GM19193 (cell line): Measurements from ENCODE around the gene ANGPTL7.

Experiments used
- POLR2A ChIP-seq: IDR thresholded peaks from 4 replicates; pipeline ENCODE4 v1.6.1; 2011; ENCODE audit not compliant: insufficient read depth, insufficient read length; ENCODE audit errors: extremely low read depth

The ANGPTL7 gene

DNA sequence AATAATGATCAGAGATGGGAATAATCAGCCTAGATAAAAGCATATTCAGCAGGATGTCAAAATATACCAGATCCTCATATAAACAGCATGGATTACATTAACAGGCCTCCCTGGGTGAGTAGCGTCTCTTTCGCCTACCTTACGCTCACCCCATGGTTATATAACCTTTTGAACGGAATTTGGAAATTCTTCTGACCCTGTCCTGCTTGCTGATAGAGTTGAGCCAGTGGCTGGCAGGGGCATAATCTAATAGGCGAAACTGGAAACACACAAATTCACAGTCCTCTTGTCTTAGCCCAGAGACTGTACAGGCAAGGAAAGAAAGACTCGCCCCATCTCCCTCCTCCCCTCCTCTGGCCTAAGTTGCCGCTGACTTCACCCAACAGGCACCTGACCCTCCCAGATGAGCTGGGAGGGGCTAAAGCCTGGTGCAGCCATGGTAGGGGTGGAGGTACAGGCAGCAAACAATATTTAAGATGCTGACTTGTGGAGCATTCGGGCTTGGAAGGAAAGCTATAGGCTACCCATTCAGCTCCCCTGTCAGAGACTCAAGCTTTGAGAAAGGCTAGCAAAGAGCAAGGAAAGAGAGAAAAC lies at the start of gene ANGPTL7:
ANGPTL7 (plus strand) TSS at position 498 of the 594 bp plus-strand sequence. CDS start 225 bp downstream, outside the sequence.
- no peak for TF ChIP-seq POLR2A

DNA sequence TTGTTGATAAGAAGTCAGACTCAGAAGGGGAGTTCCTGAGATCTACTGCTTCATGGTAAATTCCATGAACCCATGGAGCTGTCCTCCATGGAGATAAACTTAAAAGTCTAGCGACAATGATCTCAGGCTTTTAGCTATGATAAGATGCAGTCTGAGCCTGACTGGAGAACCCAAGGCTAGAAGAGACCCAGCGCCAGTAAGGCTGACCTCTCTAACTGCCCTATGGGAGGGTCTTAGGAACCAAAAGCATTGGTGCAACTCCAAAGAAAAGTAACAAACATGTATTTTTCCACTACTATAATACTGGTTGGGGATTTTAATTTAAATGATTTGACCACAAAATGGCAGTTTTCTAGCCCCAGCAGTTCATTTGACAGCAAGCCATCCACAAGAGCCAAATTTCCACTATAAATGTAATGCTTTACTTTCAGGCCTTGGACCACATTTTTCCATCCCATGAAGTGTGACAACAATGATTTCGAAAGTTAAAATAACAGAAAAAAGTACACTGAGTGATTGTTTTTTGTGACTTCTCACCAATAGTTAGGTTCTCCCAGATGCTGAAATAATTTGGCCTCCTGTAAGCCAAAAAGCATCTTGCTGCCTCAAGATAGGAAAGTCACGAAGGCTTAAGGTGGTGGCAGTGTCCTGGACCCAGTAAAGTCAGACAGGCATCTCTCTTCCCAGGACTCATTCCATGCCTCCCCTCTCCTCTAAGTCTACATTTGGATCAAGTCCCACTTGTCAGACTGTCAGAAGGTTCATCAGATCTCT lies 46.4 kb upstream of the ANGPTL7 start:
- TF ChIP-seq POLR2A = no peak

- no peak for TF ChIP-seq POLR2A
Observed at GRCh38 chr1:11143401-11143800, 45.8 kb upstream of the ANGPTL7 start.

GRCh38 chr1:11143907-11144306 lies 45.2 kb upstream of the ANGPTL7 start:
- TF ChIP-seq POLR2A = no peak

DNA sequence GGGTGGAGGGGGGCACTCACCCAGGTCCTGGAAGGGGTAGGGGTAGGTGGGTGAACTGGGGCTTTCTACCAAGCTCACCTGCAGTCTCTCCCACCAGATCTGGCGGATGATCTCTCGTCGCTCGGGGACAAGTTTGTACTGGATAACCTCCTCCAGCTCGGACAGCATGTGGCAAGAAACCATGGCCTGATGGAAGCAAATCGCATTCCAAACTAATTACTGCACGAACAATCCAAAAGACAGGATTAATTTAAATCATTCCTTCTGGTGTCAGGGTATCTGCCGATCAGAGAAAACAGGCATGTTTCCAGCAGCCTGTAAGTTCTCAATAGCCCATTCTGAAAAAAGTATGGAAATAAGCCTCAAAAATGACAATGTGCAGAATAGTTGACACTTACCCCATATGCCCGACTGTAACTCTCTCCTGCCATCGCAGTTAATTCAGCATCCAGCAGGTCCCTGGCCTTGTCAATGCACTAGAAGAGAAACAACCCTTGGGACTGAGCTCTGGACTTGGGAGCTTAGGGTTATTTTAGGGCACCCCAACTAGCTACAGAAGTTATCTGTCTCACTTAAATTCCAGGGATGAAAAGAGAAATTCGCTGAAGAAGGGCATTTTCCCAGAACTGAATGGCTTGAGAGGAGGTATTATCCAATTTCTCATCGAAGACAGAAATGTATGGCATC lies 44.4 kb upstream of the ANGPTL7 start:
- TF ChIP-seq POLR2A = no peak

GRCh38 chr1:11145741-11146140 lies 43.4 kb upstream of the ANGPTL7 start:
- TF ChIP-seq POLR2A = no peak

GRCh38 chr1:11147197-11147770 lies 41.9 kb upstream of the ANGPTL7 start:
- TF ChIP-seq POLR2A = no peak

- no peak for TF ChIP-seq POLR2A
Observed at GRCh38 chr1:11150326-11150725, 38.8 kb upstream of the ANGPTL7 start.

DNA sequence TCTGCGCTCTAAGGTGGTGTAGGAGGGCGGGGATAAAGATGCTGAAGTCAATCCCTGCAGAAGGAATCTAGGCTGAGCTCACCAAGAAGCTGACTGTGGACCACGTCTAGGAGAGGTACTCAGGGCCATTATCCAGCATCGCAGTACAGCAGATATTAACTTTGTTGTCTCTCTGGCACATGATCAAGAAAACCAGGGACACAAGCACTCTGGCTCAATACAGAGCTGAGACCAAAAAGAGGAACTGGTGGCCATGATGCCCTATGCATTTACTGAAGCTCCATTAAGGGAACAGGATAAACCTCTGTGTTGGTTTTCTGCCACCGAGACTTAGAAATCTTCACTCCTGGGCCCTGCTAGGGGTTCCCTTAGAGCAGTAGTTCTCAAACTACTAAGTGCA lies 38.0 kb upstream of the ANGPTL7 start:
- TF ChIP-seq POLR2A = no peak

- no peak for TF ChIP-seq POLR2A
Observed at GRCh38 chr1:11151826-11152612, 37.1 kb upstream of the ANGPTL7 start.

DNA sequence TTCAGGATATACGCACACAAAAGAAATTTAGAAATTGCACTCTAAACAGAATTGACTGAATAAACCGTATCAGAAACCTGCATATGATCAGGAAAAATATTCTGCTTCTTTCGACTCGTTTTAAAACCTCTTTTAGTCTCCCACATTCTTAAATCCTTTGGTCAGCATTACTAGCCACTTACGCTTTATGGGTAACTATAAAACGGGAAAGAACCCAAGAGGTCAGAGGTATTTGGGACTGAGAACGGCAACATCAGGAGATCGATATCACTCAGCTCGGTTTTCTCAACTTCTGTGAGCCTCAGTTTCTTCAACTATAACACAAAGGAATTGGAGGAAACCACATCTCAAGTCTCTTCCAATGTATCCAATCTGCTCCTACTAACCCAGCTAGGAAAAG lies 36.4 kb upstream of the ANGPTL7 start:
- no peak for TF ChIP-seq POLR2A

- no peak for TF ChIP-seq POLR2A
Observed at GRCh38 chr1:11153184-11153583, 36.0 kb upstream of the ANGPTL7 start.

GRCh38 chr1:11156441-11156840 lies 32.7 kb upstream of the ANGPTL7 start:
- TF ChIP-seq POLR2A = no peak

DNA sequence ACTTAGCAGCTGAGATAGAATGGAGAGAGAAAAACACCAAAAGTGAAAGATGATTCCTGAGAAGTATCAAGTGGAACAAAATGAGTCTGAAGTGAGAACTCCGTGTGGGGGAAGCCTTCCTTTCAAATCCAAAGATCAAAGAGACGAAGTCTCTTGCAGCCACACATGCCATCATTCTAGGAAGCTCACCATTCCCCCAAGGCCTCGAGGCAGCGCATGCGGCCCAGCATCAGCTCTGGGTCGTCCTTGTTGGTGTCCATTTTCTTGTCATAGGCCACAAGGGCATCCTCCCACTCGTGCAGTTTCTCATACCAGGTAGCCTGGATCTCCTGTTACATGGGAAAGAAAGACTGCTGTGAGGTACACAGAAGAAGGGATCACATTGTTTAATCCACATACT lies 32.2 kb upstream of the ANGPTL7 start:
- TF ChIP-seq POLR2A = no peak

- TF ChIP-seq POLR2A = no peak
Observed at GRCh38 chr1:11157394-11157793, 31.8 kb upstream of the ANGPTL7 start.
